PC-9 (cell line): ENCODE data around the gene STARD8. TPM values are rescaled to one million over a fixed set of nuclear protein-coding genes. Genes with fewer than 3 reads are reported as not detected.

Experiments
- BruUV-seq: library from RNA; stranded (reverse); fragments of 400-500 nt; replicated peaks from 2 replicates; lab custom pipeline; 2021; lab: Mats Ljungman, UMichigan
- CTCF ChIA-PET: fragments of 300-600 bp; sonication (Branson Sonifier 250); formaldehyde crosslinking; loops from one replicate; lab custom pipeline; 2022; ENCODE audit warnings: antibody characterized with exemption; lab: Charles Lee
- POLR2A ChIA-PET: fragments of 300-600 bp; sonication (Branson Sonifier 250); formaldehyde crosslinking; loops from one replicate; lab custom pipeline; 2022; ENCODE audit warnings: antibody characterized with exemption; ENCODE audit not compliant: unreplicated experiment; lab: Charles Lee
- DNase-seq, 2 experiments: peaks; one replicate each; pipeline versions ENCODE4 v3.0.0 to v3.0.0-alpha.2; 2015 to 2022; ENCODE audit warnings: mixed read lengths in 1 of 2
- H2AFZ ChIP-seq: fragments of 200-600 bp; sonication (generic); 2 replicates; pipeline ENCODE4 v1.8.1; 2017; ENCODE audit warnings: antibody characterized with exemption
- H3F3A ChIP-seq: fragments of 200-600 bp; sonication (generic); 2 replicates; pipeline ENCODE4 v1.8.1; 2017; ENCODE audit warnings: antibody characterized with exemption, mild to moderate bottlenecking, low read depth; ENCODE audit not compliant: insufficient read depth
- H3K27ac ChIP-seq: fragments of 200-600 bp; sonication (generic); 2 replicates; pipeline ENCODE4 v1.6.1; 2016; ENCODE audit warnings: mixed run types
- H3K27me3 ChIP-seq: fragments of 200-600 bp; sonication (generic); 2 replicates; pipeline ENCODE4 v1.6.1; 2016; ENCODE audit warnings: low read depth, mixed run types; ENCODE audit not compliant: insufficient read depth
- H3K36me3 ChIP-seq: fragments of 200-600 bp; sonication (generic); 2 replicates; pipeline ENCODE4 v1.6.1; 2016; ENCODE audit warnings: low read depth, mixed run types
- H3K4me1 ChIP-seq: fragments of 200-600 bp; sonication (generic); replicated peaks from 2 replicates; pipeline ENCODE4 v1.6.1; 2016; ENCODE audit warnings: mixed run types; ENCODE audit not compliant: insufficient read depth
- H3K4me2 ChIP-seq: fragments of 200-600 bp; sonication (generic); 2 replicates; pipeline ENCODE4 v1.6.1; 2017; ENCODE audit warnings: mixed run types
- H3K4me3 ChIP-seq: fragments of 200-600 bp; sonication (generic); 2 replicates; pipeline ENCODE4 v1.6.1; 2016; ENCODE audit warnings: mixed run types
- H3K79me2 ChIP-seq: fragments of 200-600 bp; sonication (generic); 2 replicates; pipeline ENCODE4 v1.6.1; 2017; ENCODE audit warnings: low read depth, mixed run types
- H3K9me2 ChIP-seq: fragments of 200-600 bp; sonication (generic); 2 replicates; pipeline ENCODE4 v1.8.1; 2017; ENCODE audit warnings: mild to moderate bottlenecking; ENCODE audit not compliant: insufficient read depth
- H3K9me3 ChIP-seq: fragments of 200-600 bp; sonication (generic); 2 replicates; pipeline ENCODE4 v1.8.1; 2016; ENCODE audit warnings: low read depth; ENCODE audit not compliant: insufficient read depth
- H4K20me1 ChIP-seq: fragments of 200-600 bp; sonication (generic); 2 replicates; pipeline ENCODE4 v1.8.1; 2017; ENCODE audit not compliant: insufficient read depth
- EZH2 ChIP-seq: fragments of 200-600 bp; sonication (generic); IDR thresholded peaks from 2 replicates; pipeline ENCODE4 v1.8.0; 2017; ENCODE audit warnings: antibody characterized with exemption, low read depth
- intact Hi-C: fragments of 100-400 bp; cut with micrococcal nuclease; formaldehyde crosslinking; loops from one replicate; pipeline ENCODE4 v1.10.0; 2022; ENCODE audit not compliant: unreplicated experiment
- total RNA-seq: library from RNA; stranded (reverse); gene quantifications from 2 replicates; pipeline ENCODE4 v1.2.3, GENCODE V29; 2021
- TF ChIP-seq, protein P1 (sequence below): fragments of 200-600 bp; sonication (generic); conservative IDR thresholded peaks from 2 replicates; pipeline ENCODE4 v1.6.1; 2017; ENCODE audit warnings: mixed run types, antibody characterized with exemption, mild to moderate bottlenecking, moderate library complexity

The STARD8 gene
- total RNA-seq, 1 experiment from 2014 or later = 2.2 TPM

DNA sequence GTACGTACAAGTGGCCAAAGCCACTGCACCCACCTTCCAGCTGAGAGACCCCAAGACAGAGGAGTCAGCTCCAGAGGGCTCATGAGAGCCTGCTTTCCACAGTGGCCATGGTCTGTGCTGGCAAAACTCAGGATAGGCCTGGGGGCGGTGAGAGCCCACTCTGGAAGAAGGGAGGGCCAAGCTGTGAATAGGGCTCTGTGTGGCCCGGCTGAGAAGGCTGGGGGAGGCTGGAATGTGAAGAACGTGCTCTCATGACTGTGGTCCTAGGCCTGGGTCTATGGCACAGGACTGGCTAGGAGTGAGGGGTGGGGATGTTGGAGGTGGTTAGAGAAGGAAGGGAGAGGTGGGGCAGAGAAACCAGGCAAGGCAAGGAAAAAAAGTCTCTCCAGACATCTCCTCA is 13.3 kb downstream of the STARD8 start:
- Histone ChIP-seq H3K4me3 (no peak overlapping the region), H3K9me3 (no peaks in the 10 kb centered on the region), H3K9me2 (no peaks in the 10 kb centered on the region), H3K4me2 (no peak overlapping the region), H3K79me2 (no peaks in the 10 kb centered on the region), H4K20me1 (no peaks in the 10 kb centered on the region), H2AFZ (no peak overlapping the region), H3F3A (no peaks in the 10 kb centered on the region), H3K4me1 (no peaks in the 10 kb centered on the region), H3K36me3 (no peaks in the 10 kb centered on the region), H3K27me3 (no peaks in the 10 kb centered on the region), H3K27ac (no peak overlapping the region)
- intact Hi-C loops = no loop called here
- ChIA-PET CTCF (no interaction called here), POLR2A (no interaction called here)
- DNase-seq = no peak
- TF ChIP-seq, protein P1, sequence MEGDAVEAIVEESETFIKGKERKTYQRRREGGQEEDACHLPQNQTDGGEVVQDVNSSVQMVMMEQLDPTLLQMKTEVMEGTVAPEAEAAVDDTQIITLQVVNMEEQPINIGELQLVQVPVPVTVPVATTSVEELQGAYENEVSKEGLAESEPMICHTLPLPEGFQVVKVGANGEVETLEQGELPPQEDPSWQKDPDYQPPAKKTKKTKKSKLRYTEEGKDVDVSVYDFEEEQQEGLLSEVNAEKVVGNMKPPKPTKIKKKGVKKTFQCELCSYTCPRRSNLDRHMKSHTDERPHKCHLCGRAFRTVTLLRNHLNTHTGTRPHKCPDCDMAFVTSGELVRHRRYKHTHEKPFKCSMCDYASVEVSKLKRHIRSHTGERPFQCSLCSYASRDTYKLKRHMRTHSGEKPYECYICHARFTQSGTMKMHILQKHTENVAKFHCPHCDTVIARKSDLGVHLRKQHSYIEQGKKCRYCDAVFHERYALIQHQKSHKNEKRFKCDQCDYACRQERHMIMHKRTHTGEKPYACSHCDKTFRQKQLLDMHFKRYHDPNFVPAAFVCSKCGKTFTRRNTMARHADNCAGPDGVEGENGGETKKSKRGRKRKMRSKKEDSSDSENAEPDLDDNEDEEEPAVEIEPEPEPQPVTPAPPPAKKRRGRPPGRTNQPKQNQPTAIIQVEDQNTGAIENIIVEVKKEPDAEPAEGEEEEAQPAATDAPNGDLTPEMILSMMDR = no peak
- TF ChIP-seq EZH2 = no peak
- BruUV-seq = no TSS peak

- Histone ChIP-seq H2AFZ (no peak overlapping the region), H3K27me3 (no peaks in the 10 kb centered on the region), H3K4me1 (no peaks in the 10 kb centered on the region), H3K9me3 (no peaks in the 10 kb centered on the region), H3K79me2 (no peaks in the 10 kb centered on the region), H3K4me2 (no peak overlapping the region), H3K27ac (no peak overlapping the region), H3F3A (no peaks in the 10 kb centered on the region), H4K20me1 (no peaks in the 10 kb centered on the region), H3K36me3 (no peaks in the 10 kb centered on the region), H3K9me2 (no peaks in the 10 kb centered on the region), H3K4me3 (no peak overlapping the region)
- BruUV-seq = no TSS peak
- no peak for DNase-seq
- POLR2A ChIA-PET = no interaction called here
- intact Hi-C loops = no loop called here
- CTCF ChIA-PET = no interaction called here
- TF ChIP-seq, protein P1 = no peak
- TF ChIP-seq EZH2 = no peak
These were observed 18.0 kb downstream of the STARD8 start for GRCh38 chrX:68665502-68665901.

DNA sequence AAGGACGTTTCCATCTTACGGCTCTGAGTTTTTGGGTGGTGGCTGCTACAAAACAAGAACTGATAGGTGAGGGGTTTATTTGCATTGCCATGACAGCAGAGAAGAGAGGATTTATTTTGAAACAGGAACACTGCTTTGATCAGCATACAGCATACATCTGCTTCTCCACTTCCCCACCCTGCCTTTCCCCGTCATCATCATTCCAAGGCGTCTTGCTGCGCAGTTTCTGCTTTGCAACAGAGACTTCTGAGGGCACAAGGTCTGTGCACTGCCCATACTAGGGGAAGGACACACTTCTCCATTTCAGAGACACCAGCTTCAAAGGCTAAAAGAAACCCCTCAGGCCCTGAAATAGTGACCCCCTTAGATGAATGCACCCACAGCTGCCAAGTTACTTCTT is 19.1 kb downstream of the STARD8 start:
- Histone ChIP-seq H3K79me2 (no peaks in the 10 kb centered on the region), H3K4me3 (no peak overlapping the region), H3K4me2 (no peak overlapping the region), H3F3A (no peaks in the 10 kb centered on the region), H4K20me1 (no peaks in the 10 kb centered on the region), H3K27me3 (no peaks in the 10 kb centered on the region), H3K4me1 (no peaks in the 10 kb centered on the region), H3K36me3 (no peaks in the 10 kb centered on the region), H3K9me2 (no peaks in the 10 kb centered on the region), H3K27ac (no peak overlapping the region), H2AFZ (no peak overlapping the region), H3K9me3 (no peaks in the 10 kb centered on the region)
- POLR2A ChIA-PET = no interaction called here
- no peak for DNase-seq
- CTCF ChIA-PET = no interaction called here
- BruUV-seq = no TSS peak
- TF ChIP-seq, protein P1 = no peak
- TF ChIP-seq EZH2 = no peak
- intact Hi-C loops = no loop called here
